GM18951 (cell line): Measurements from ENCODE around the gene SIK2.
A peak's percentile ranks its signal among the peaks of the same experiment; 100 is the strongest.
"Not testable (repeated sequence)": the region's sequence is repeated elsewhere in the genome, so short reads cannot be mapped to it uniquely, and the experiment has no call there.

ENCODE experiments used
- POLR2A ChIP-seq: IDR thresholded peaks from 4 replicates; pipeline ENCODE4 v1.6.1; 2011; ENCODE audit warnings: mild to moderate bottlenecking; ENCODE audit not compliant: insufficient read length, insufficient read depth; ENCODE audit errors: extremely low read depth
- in situ Hi-C: fragments of 300-500 bp; cut with MboI; formaldehyde crosslinking; loops from one replicate; pipeline ENCODE4 v1.12.0; 2022; ENCODE audit warnings: low sequenced_read_pairs, mixed read lengths, inconsistent platforms; ENCODE audit not compliant: unreplicated experiment

SIK2 gene

GRCh38 chr11:111748035-111748804, 146.0 kb downstream of the SIK2 start:
- in situ Hi-C loops = no loop called here
- no peak for TF ChIP-seq POLR2A

GRCh38 chr11:111749646-111750045, 147.4 kb downstream of the SIK2 start:
- in situ Hi-C loops = no loop called here
- TF ChIP-seq POLR2A = no peak

GRCh38 chr11:111756097-111756496, 153.8 kb downstream of the SIK2 start:
- in situ Hi-C loops = no loop called here
- no peak for TF ChIP-seq POLR2A

GRCh38 chr11:111759376-111759775, 157.1 kb downstream of the SIK2 start:
- TF ChIP-seq POLR2A = no peak
- in situ Hi-C loops = no loop called here

- TF ChIP-seq POLR2A = no peak
- in situ Hi-C loops = no loop called here
Observed at GRCh38 chr11:111759778-111760407, 157.6 kb downstream of the SIK2 start.

GRCh38 chr11:111761036-111761435, 158.8 kb downstream of the SIK2 start:
- no peak for TF ChIP-seq POLR2A
- in situ Hi-C loops = no loop called here

- in situ Hi-C loops = no loop called here
- no peak for TF ChIP-seq POLR2A
Observed at GRCh38 chr11:111762526-111762925, 160.3 kb downstream of the SIK2 start.

- no peak for TF ChIP-seq POLR2A
- in situ Hi-C loops = no loop called here
Observed at GRCh38 chr11:111762981-111763643, 160.9 kb downstream of the SIK2 start.

GRCh38 chr11:111764621-111765020, 162.4 kb downstream of the SIK2 start:
- in situ Hi-C loops = loop anchor here (5.0 kb wide), 1 partner anchor 162 kb away; the partner anchor contains the start of gene SIK2
- TF ChIP-seq POLR2A = no peak

GRCh38 chr11:111765320-111765983, 163.2 kb downstream of the SIK2 start:
- no peak for TF ChIP-seq POLR2A
- in situ Hi-C loops = loop anchor here (5.0 kb wide), 1 partner anchor 163 kb away; the partner anchor contains the start of gene SIK2

GRCh38 chr11:111765984-111766833, 164.0 kb downstream of the SIK2 start, which contains the start of gene PPP2R1B:
Gene PPP2R1B, minus strand, starts transcription at chr11:111766389. Its CDS starts 28 bp downstream, at chr11:111766361.
- TF ChIP-seq POLR2A = peak; percentile 75
- in situ Hi-C loops = loop anchor here (5.0 kb wide), 1 partner anchor 164 kb away; the partner anchor contains the start of gene SIK2

GRCh38 chr11:111766834-111767142, 164.5 kb downstream of the SIK2 start:
- in situ Hi-C loops = loop anchor here (5.0 kb wide), 1 partner anchor 164 kb away; the partner anchor contains the start of gene SIK2
- no peak for TF ChIP-seq POLR2A

GRCh38 chr11:111770581-111771134, 168.4 kb downstream of the SIK2 start:
- TF ChIP-seq POLR2A = no peak
- in situ Hi-C loops = no loop called here

GRCh38 chr11:111771205-111771604, 169.0 kb downstream of the SIK2 start:
- in situ Hi-C loops = not testable (repeated sequence)
